Uterus (tissue), 2 donors: ENCODE results near the gene RBBP8.

Experiments
- POLR2A ChIP-seq, 2 donors: fragments of 450-650 bp; IDR thresholded peaks; one replicate each; pipeline ENCODE4 v1.6.1; 2016; ENCODE audit warnings: antibody characterized with exemption in 2 of 2, mild to moderate bottlenecking in 1 of 2, moderate library complexity in 1 of 2
- TF ChIP-seq, protein P1 (sequence below), 4 experiments: fragments of 200-600 bp in 2 of 4; fragments of 450-650 bp in 2 of 4; sonication (generic) in 2 of 4; IDR thresholded peaks; one replicate each; pipeline ENCODE4 v1.5.1; 2016 to 2019; ENCODE audit warnings: antibody characterized with exemption in 4 of 4, mild to moderate bottlenecking in 2 of 4, moderate library complexity in 1 of 4

DNA sequence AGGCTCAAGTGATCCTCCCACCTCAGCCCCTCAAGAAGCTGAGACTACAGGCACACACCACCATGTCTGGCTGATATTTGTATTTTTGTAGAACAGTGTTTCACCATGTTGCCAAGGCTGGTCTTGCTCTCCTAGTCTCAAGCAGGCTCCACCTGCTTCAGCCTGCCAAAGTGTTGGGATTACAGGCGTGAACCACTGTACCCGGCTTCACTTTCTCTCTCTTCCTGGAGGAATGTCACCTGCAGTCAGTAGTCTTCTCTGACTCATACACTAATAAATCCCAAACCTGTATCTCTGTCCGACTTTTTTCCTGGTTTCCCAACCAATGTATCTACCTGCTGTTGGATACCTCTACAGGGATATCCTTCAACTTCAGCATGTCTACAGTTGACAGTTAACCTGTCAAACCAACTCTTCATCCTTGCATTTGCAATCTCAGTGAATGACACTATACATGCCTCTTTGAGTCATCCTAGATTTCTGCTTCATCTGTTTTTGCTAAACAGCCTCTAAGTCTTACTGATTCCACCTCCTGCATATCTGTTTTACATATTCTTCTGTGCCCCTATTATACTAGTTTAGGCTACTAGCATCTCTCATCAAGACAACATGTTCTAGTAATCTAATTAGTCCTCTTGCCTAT is 54.5 kb downstream of the RBBP8 start:
- TF ChIP-seq, protein P1, sequence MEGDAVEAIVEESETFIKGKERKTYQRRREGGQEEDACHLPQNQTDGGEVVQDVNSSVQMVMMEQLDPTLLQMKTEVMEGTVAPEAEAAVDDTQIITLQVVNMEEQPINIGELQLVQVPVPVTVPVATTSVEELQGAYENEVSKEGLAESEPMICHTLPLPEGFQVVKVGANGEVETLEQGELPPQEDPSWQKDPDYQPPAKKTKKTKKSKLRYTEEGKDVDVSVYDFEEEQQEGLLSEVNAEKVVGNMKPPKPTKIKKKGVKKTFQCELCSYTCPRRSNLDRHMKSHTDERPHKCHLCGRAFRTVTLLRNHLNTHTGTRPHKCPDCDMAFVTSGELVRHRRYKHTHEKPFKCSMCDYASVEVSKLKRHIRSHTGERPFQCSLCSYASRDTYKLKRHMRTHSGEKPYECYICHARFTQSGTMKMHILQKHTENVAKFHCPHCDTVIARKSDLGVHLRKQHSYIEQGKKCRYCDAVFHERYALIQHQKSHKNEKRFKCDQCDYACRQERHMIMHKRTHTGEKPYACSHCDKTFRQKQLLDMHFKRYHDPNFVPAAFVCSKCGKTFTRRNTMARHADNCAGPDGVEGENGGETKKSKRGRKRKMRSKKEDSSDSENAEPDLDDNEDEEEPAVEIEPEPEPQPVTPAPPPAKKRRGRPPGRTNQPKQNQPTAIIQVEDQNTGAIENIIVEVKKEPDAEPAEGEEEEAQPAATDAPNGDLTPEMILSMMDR (IDR thresholded peaks at IDR 0.05), result no peak
- TF ChIP-seq POLR2A (IDR thresholded peaks at IDR 0.05), result no peak
